SK-N-MC (cell line): ENCODE measurements around the gene SLC6A13.

Source experiments
- DNase-seq: peaks from one replicate; pipeline ENCODE4 v3.0.0-alpha.2; 2011; ENCODE audit warnings: low read depth, low spot score
- H3K27ac ChIP-seq: fragments of 200-600 bp; sonication (generic); 2 replicates; pipeline ENCODE4 v1.5.1; 2016; ENCODE audit warnings: mixed run types
- H3K36me3 ChIP-seq: fragments of 200-600 bp; sonication (generic); 2 replicates; pipeline ENCODE4 v1.6.1; 2017; ENCODE audit warnings: antibody characterized with exemption, low read length, mixed read lengths; ENCODE audit not compliant: insufficient read depth
- H3K4me3 ChIP-seq: fragments of 200-600 bp; sonication (generic); 2 replicates; pipeline ENCODE4 v1.5.1; 2016
- H3K9ac ChIP-seq: fragments of 200-600 bp; sonication (generic); 2 replicates; pipeline ENCODE4 v1.8.0; 2017; ENCODE audit warnings: mixed run types, mixed read lengths; ENCODE audit not compliant: insufficient read length
- H3K9me3 ChIP-seq: fragments of 200-600 bp; sonication (generic); 2 replicates; pipeline ENCODE4 v1.6.1; 2017; ENCODE audit warnings: low read depth, mild to moderate bottlenecking, antibody characterized with exemption, low read length, moderate library complexity, mixed read lengths
- EZH2 ChIP-seq: fragments of 200-600 bp; sonication (generic); IDR thresholded peaks from one replicate; pipeline ENCODE4 v1.6.1; 2017; ENCODE audit warnings: antibody characterized with exemption
- FOXP2 ChIP-seq: optimal IDR thresholded peaks from 2 replicates; pipeline ENCODE3; 2011; ENCODE audit warnings: mild to moderate bottlenecking, moderate library complexity; ENCODE audit not compliant: insufficient read depth; ENCODE audit errors: extremely low read length, control extremely low read depth
- POLR2AphosphoS5 ChIP-seq: IDR thresholded peaks from 2 replicates; pipeline ENCODE4 v1.6.1; 2012; ENCODE audit warnings: mild to moderate bottlenecking, low read depth, low read length, borderline replicate concordance

The SLC6A13 gene

DNA sequence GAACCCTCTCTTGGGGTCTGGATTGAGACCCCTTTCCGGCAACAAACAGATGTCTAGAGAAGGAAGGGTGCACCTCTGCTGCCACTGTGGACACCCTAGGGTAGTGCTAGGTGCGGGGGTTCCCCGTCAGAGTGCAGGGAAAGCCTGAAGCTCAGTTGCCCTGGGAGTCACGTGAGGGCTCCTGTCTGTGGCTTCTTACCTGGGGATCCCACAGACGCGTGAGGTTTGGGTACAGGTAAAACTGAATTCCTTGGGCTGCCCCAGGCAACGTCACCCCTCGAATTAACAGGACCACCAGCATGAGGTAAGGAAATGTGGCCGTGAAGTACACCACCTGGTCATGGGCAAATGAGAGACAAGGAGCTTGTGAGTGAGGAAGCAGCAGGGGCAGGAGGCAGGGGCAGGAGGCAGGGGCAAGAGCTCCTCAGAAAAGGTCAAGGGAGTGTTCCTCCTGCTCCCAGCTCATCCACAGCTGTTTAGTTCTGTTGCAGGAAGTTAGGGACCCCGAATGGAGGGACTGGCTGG, 27.7 kb downstream of the SLC6A13 start:
- no peak overlapping the region for H3K9ac ChIP-seq

DNA sequence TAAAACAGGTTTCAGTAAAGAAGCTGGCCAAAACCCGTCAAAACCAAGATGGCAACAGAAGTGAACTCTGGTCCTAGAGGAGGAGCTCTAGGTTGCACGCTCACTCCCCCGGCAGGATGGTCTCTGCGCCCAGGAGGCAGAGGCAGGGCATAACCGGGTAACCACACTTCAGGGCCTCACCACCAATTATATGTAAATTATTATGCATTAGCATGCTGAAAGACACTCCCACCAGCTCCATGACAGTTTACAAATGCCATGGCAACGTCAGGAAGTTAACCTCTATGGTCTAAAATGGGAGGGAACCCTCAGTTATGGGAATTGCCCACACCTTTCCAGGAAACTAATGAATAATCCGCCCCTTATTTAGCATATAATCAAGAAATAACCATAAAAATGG, 28.6 kb downstream of the SLC6A13 start:
- no peak overlapping the region for H3K4me3 ChIP-seq
- H3K9ac ChIP-seq, result no peak overlapping the region
- H3K36me3 ChIP-seq, result no peaks in the 10 kb centered on the region
- DNase-seq, result no peak
- TF ChIP-seq FOXP2 (no peak), POLR2AphosphoS5 (no peak), EZH2 (no peak)
- no peak overlapping the region for H3K27ac ChIP-seq
- H3K9me3 ChIP-seq, result no peaks in the 10 kb centered on the region

More for the DNA sequence above, 27.7 kb downstream of the SLC6A13 start:
- Histone ChIP-seq H3K9me3 (no peaks in the 10 kb centered on the region), H3K4me3 (no peak overlapping the region), H3K36me3 (no peaks in the 10 kb centered on the region), H3K27ac (no peak overlapping the region)
- DNase-seq, result no peak
- no peak for TF ChIP-seq FOXP2
- TF ChIP-seq POLR2AphosphoS5, result no peak
- TF ChIP-seq EZH2, result no peak

DNA sequence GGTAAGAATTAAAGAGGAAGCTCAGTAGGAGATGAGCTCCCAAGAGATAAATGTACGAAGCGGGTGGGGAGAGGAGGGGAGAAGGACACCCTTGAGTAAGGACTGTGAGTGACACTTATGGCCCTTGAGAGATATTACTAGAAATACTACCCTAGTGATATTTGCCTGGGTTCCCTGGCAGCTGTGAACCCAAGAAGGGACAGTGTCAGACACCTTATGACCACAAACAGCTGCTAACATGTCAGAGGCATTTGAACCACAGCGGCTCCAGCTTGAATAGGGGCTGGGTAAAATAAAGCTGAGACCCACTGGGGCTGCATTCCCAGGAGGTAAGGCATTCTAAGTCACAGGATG, 29.0 kb downstream of the SLC6A13 start:
- Histone ChIP-seq H3K36me3 (no peaks in the 10 kb centered on the region), H3K27ac (no peak overlapping the region), H3K9ac (no peak overlapping the region), H3K4me3 (no peak overlapping the region), H3K9me3 (no peaks in the 10 kb centered on the region)
- TF ChIP-seq FOXP2 (no peak), EZH2 (no peak), POLR2AphosphoS5 (no peak)
- DNase-seq, result no peak

GRCh38 chr12:232731-233614, 29.7 kb downstream of the SLC6A13 start:
- H3K27ac ChIP-seq, result no peak overlapping the region
- DNase-seq, result no peak
- TF ChIP-seq FOXP2 (no peak), POLR2AphosphoS5 (no peak), EZH2 (no peak)

DNA sequence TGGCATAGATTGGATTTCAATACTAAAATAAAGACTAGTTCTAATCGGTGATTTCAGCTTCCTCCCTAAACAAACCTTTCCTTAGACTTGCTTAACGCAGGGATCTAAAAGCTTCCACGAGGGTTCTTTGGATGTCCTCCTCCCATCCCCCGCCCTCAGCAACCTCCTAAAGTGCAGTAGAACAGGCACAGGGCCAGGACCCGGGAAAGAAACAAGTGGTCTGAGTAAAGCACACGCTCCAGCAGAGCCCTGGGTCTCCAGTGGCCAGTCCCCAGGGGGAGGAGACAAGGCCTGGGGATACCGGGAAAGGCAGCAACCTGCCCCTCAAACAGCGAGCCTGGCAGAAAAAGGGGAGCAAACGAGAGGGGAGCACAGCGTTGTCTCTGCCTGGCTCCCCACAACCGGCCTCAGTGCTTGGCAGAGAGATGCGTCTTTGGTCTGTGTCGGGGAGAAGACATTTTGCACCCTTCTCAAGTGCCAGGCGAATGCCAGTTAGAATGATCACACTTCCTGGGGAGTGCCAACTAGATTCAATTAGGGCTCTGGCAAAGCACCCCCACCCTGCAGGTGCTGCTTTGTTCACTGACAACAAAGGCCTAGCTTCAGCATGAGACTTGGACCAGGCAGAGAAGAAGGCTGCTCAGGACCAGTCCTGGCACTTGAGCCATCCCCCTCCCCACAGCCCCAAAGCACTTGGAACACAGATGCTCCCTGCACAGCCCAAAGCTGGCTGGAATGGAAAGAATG, 31.5 kb downstream of the SLC6A13 start:
- DNase-seq, result no peak
- no peak overlapping the region for H3K9ac ChIP-seq
- TF ChIP-seq EZH2 (no peak), POLR2AphosphoS5 (no peak), FOXP2 (no peak)
- H3K27ac ChIP-seq, result no peak overlapping the region
- H3K36me3 ChIP-seq, result no peaks in the 10 kb centered on the region
- no peaks in the 10 kb centered on the region for H3K9me3 ChIP-seq
- H3K4me3 ChIP-seq, result no peak overlapping the region

More at GRCh38 chr12:232731-233614, 29.7 kb downstream of the SLC6A13 start:
- Histone ChIP-seq H3K4me3 (no peak overlapping the region), H3K9ac (no peak overlapping the region), H3K36me3 (no peaks in the 10 kb centered on the region), H3K9me3 (no peaks in the 10 kb centered on the region)

DNA sequence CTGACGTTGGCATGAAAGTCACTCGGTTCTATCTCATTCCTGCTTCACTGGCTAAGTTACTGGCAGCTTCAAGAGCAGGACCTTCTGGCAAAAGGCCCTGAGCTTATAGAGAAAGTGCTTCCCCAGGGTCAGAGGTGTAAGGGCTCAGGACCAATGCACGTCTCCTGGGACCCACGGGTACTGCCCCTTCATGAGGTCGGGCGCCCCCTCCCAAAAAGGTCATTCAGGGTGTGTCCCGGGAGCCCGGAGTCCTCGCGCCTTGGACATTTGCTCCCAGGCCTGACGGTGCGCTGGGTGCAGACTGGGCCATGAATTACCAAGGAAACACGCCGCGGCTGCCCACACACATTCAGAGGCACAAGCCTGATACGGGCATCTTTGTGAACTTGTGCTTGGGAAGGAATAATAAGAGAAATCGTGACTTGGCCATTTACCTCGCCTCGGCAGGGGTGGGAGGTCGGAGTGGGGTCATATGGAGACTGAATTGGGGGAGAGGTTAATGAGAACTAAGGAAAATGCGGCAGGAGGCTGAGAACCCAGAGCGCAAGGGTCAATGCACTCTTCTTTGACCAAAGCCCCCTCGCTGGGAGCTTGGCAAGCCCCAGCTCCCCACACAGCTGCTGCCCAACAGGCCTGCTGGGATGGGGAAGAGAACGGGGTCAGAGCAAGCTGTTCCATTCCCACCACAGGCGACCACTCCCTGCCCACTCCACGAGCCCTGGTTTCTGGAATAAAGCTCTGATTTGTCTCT, 33.0 kb downstream of the SLC6A13 start:
- no peak for DNase-seq
- Histone ChIP-seq H3K9me3 (no peaks in the 10 kb centered on the region), H3K27ac (no peak overlapping the region), H3K36me3 (no peaks in the 10 kb centered on the region), H3K4me3 (no peak overlapping the region), H3K9ac (no peak overlapping the region)
- TF ChIP-seq FOXP2 (no peak), EZH2 (no peak), POLR2AphosphoS5 (no peak)

DNA sequence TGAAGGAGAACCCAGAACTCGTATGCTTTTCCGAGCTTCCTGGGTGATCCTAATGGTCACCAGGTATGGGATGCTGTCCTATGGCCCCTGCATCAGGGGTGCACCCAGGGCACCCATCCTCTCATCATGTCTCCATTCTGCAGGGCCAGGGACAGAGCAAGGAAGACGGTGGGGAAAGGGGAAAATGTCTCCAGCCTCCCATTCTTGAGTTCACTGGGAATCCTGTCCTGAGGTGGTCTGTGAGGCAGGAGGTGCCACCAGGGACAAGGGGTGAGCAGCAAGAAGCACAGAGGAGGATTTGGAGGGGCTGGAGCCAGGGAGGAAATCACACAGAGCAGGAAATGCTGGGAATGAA, 33.8 kb downstream of the SLC6A13 start:
- Histone ChIP-seq H3K9ac (no peak overlapping the region), H3K4me3 (no peak overlapping the region), H3K36me3 (no peaks in the 10 kb centered on the region), H3K27ac (no peak overlapping the region), H3K9me3 (no peaks in the 10 kb centered on the region)
- no peak for DNase-seq
- TF ChIP-seq POLR2AphosphoS5 (no peak), EZH2 (no peak), FOXP2 (no peak)
